ENCODE measurements around the gene DENND10. TPM values are rescaled to one million over a fixed set of nuclear protein-coding genes. Genes with fewer than 3 reads are reported as not detected.
A peak's percentile ranks its signal among the peaks of the same experiment; 100 is the strongest.
"Not testable (repeated sequence)": the region's sequence is repeated elsewhere in the genome, so short reads cannot be mapped to it uniquely, and the experiment has no call there.

The DENND10 gene
- total RNA-seq, 3 donors from 2014 or later: 12.7 to 15.3 (median 13.8) TPM

DNA sequence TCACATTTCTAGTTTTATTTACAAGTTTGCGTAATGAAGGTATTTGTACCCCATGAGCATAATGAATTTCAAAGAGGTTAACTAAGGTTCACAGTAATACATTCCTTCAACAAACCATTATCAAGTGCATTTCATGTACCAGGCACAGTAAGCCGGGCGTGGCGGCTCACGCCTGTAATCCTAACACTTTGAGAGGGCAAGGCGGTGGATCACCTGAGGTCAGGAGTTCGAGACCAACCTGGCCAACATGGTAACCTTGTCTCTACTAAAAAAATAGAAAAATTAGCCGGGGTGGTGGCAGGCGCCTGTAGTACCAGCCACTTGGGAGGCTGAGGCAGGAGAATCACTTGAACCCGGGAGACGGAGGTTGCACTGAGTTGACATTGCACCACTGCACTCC, 19.0 kb upstream of the DENND10 start:
- Mint-ChIP-seq H3K27me3 (ENCODE audit: low read depth) (no peaks in the 10 kb centered on the region), H3K9me3 (no peaks in the 10 kb centered on the region), H3K4me3 (no peak overlapping the region), H3K4me1 (ENCODE audit: low read depth) (peaks cover 21% of the 10 kb centered on the region), H3K36me3 (ENCODE audit: insufficient read depth) (peaks cover 4% of the 10 kb centered on the region)
- ATAC-seq: no peak
- DNase-seq: no peak

DNA sequence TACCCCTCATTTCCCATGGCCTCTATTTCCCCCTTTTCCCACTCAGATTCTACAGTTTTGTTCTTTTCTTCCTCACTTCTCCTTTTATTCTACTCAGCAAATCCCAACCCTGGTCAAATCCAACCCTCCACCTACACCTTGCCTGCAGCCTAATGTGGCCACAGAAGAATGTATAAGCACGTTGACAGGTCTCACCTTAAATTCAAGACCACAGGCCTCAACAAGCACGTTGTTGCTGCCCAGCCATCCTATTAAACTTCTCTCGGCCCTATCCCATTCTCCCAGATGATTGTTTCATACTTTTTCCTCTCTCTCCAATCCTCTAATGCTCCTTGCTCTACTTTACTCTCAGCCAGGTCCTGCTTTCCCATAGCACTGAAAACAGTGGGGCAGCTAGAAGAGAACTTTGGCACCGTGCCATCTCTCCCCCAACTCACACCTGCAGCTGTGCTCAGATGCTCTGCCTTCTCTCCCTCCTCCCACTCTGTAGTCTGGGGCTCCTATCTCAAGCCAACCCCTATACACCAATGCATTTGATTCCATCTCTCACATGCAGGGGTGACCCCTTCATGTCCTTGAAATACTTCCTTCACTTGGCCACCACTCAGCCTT, 16.5 kb upstream of the DENND10 start:
- Mint-ChIP-seq H3K4me1 (ENCODE audit: low read depth) (peaks cover 39% of the 10 kb centered on the region), H3K9me3 (no peaks in the 10 kb centered on the region), H3K27me3 (ENCODE audit: low read depth) (no peaks in the 10 kb centered on the region), H3K36me3 (ENCODE audit: insufficient read depth) (no peaks in the 10 kb centered on the region), H3K4me3 (no peak overlapping the region)
- ATAC-seq (no peak), DNase-seq (no peak)

GRCh38 chr10:119090026-119090795, 13.7 kb upstream of the DENND10 start:
- Mint-ChIP-seq H3K9me3 (no peaks in the 10 kb centered on the region), H3K4me1 (ENCODE audit: low read depth) (peaks cover 44% of the 10 kb centered on the region), H3K36me3 (ENCODE audit: insufficient read depth) (no peaks in the 10 kb centered on the region), H3K27me3 (ENCODE audit: low read depth) (no peaks in the 10 kb centered on the region), H3K4me3 (peak overlapping the region; percentile 53)
- ATAC-seq (peak; percentile 79), DNase-seq (no peak)

- peaks cover 52% of the 10 kb centered on the region for H3K4me1 Mint-ChIP-seq (ENCODE audit: low read depth)
- no peaks in the 10 kb centered on the region for H3K9me3 Mint-ChIP-seq
- H3K4me3 Mint-ChIP-seq: peak overlapping the region; percentile 53
- no peaks in the 10 kb centered on the region for H3K27me3 Mint-ChIP-seq (ENCODE audit: low read depth)
- H3K36me3 Mint-ChIP-seq (ENCODE audit: insufficient read depth): no peaks in the 10 kb centered on the region
- DNase-seq (no peak), ATAC-seq (peak; percentile 74 to 75)
These were observed 12.9 kb upstream of the DENND10 start for GRCh38 chr10:119090968-119091367.

- peaks cover 39% of the 10 kb centered on the region for H3K4me1 Mint-ChIP-seq (ENCODE audit: low read depth)
- H3K9me3 Mint-ChIP-seq: no peaks in the 10 kb centered on the region
- ATAC-seq (peak in 1 of 2 donors; percentile 22), DNase-seq (no peak)
- no peaks in the 10 kb centered on the region for H3K27me3 Mint-ChIP-seq (ENCODE audit: low read depth)
- H3K36me3 Mint-ChIP-seq (ENCODE audit: insufficient read depth): no peaks in the 10 kb centered on the region
- no peak overlapping the region for H3K4me3 Mint-ChIP-seq
These were observed 8.3 kb upstream of the DENND10 start for GRCh38 chr10:119095640-119096039.

- not testable (repeated sequence) for H3K4me3 Mint-ChIP-seq; H3K9me3 Mint-ChIP-seq; ATAC-seq; H3K36me3 Mint-ChIP-seq (ENCODE audit: insufficient read depth); H3K27me3 Mint-ChIP-seq (ENCODE audit: low read depth); DNase-seq
- peaks cover 39% of the 10 kb centered on the region for H3K4me1 Mint-ChIP-seq (ENCODE audit: low read depth)
These were observed 7.1 kb upstream of the DENND10 start for GRCh38 chr10:119096641-119097415.

- H3K36me3 Mint-ChIP-seq (ENCODE audit: insufficient read depth): no peaks in the 10 kb centered on the region
- no peaks in the 10 kb centered on the region for H3K9me3 Mint-ChIP-seq
- H3K4me1 Mint-ChIP-seq (ENCODE audit: low read depth): peaks cover 30% of the 10 kb centered on the region
- H3K4me3 Mint-ChIP-seq: no peak overlapping the region
- no peaks in the 10 kb centered on the region for H3K27me3 Mint-ChIP-seq (ENCODE audit: low read depth)
- no peak for ATAC-seq
- DNase-seq: no peak
These were observed 5.3 kb upstream of the DENND10 start for GRCh38 chr10:119098576-119098975.

DNA sequence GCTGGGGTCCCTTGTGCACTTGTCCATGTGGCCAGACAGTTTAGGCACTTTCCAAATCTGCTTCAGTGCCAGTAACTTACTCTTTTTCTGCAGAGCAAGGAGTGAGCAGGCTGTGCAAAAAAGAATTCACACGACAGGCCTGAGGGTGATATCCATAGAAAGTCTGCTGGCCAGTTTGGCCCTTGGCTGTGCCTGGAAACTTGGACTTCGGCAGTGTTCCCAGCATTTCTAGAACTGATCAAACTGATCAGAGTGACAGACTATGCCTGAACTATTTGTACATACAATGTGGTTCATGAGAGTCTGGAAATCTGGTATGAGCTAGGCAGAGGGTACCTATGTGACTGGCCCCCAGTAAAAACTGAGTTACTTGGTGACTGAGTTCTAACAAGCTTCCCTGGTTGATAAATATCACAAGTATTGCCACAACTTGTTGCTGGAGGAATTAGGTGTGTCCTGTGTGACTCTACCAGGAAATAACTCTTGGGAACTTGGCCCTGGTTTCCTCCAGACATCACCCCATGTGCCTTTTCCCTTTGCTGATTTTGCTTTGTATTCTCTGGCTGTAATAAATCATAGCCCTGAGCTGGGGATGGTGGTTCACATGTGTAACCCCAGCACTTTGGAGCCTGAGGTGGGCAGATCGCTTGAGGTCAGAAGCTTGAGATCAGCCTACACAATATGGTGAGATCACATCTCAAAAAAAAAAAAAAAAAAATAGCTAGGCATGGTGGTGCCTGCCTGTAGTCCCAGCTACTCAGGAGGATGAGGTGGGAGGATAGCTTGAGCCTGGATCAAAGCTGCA, 3.3 kb upstream of the DENND10 start:
- H3K4me3 Mint-ChIP-seq: no peak overlapping the region
- ATAC-seq (no peak), DNase-seq (no peak)
- no peaks in the 10 kb centered on the region for H3K27me3 Mint-ChIP-seq (ENCODE audit: low read depth)
- no peaks in the 10 kb centered on the region for H3K9me3 Mint-ChIP-seq
- H3K36me3 Mint-ChIP-seq (ENCODE audit: insufficient read depth): no peaks in the 10 kb centered on the region
- peaks cover 28% of the 10 kb centered on the region for H3K4me1 Mint-ChIP-seq (ENCODE audit: low read depth)

DNA sequence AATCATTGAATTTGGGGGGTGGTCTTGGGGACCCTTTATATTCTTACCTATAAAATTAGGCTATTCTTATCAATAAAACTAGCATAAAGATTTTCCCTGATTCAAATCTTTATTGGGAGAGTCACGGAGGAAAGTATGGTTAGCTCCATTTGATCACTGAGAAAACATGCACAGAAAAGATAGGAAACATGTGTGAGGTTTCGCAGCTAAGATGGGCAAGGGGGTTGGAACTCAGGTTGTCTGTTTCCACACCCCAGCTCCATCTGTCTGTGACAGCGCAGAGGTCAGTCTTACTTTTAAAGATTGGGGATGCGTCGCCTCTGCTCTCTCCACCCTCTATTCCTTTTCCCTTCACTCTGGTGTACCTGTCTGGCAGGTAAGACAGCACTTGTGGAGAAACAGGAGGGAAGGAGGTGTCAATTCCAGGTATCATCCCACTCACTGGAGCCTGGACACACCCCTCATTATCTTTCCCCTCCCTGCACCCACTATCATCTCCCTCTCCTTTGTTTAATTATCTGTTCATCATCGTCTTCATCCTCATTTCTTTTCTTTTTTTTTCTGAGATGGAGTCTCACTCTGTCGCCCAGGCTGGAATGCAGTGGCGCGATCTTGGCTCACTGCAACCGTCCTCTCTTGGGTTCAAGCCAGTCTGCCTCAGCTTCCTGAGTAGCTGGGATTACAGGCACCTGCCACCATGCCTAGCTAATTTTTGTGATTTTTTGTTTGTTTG, 2.4 kb upstream of the DENND10 start:
- H3K4me3 Mint-ChIP-seq: no peak overlapping the region
- H3K36me3 Mint-ChIP-seq (ENCODE audit: insufficient read depth): no peaks in the 10 kb centered on the region
- no peaks in the 10 kb centered on the region for H3K27me3 Mint-ChIP-seq (ENCODE audit: low read depth)
- H3K9me3 Mint-ChIP-seq: no peaks in the 10 kb centered on the region
- ATAC-seq (no peak), DNase-seq (no peak)
- peaks cover 22% of the 10 kb centered on the region for H3K4me1 Mint-ChIP-seq (ENCODE audit: low read depth)

DNA sequence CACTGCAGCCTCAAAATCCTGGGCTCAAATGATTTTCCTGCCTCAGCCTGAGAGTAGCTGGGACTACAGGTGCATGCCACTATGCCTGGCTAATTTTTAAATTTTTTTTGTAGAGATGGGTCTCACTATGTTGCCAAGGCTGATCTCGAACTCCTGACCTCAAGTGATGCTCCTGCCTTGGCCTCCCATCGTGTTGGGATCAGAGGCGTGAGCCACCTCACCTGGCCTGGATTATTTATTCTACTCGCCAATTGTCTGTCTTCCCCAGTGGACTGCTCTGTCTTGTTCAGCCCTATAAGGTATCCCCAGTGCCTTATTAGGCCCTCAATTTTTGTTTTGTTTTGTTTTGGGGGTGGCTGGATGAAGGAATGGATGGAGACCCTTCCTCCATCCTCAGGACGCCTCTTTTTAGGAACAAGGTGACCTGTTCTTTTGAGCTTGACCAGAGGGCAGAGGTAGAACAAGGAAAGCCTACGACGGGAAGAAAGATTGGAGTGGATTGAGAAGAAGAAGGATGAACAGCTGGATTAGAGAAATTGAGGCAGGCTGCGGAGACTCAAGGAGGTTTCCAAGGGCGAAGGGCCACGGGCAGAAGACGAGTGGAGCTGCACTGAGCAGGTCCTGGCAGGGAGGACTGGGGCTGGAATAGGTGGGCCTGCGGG, 541 bp upstream of the DENND10 start:
- Mint-ChIP-seq H3K4me3 (peak overlapping the region; percentile 74), H3K4me1 (ENCODE audit: low read depth) (peaks cover 22% of the 10 kb centered on the region), H3K9me3 (no peaks in the 10 kb centered on the region), H3K27me3 (ENCODE audit: low read depth) (no peaks in the 10 kb centered on the region), H3K36me3 (ENCODE audit: insufficient read depth) (peaks cover 5% of the 10 kb centered on the region)
- DNase-seq (no peak), ATAC-seq (no peak)

DNA sequence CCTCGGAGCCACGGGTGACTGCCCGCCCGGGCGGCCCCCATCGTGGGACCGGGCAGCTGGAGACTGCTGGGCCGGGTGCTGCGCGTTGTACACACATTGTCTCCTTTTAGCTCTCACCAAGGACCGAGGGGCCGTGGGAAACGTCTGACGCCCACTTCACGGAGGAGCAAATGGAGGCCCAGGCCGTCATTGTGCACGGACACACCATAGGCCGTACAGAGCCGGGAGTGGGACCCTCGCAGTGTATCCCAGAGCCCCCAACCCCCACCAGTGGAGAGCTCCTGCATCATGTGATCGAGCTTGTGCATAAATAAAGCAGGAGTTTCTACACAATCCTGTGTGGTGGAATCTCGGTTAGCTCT, 722 bp downstream of the DENND10 start:
- no peaks in the 10 kb centered on the region for H3K27me3 Mint-ChIP-seq (ENCODE audit: low read depth)
- peaks cover 22% of the 10 kb centered on the region for H3K4me1 Mint-ChIP-seq (ENCODE audit: low read depth)
- DNase-seq (peak; percentile 10), ATAC-seq (no peak)
- H3K9me3 Mint-ChIP-seq: no peaks in the 10 kb centered on the region
- peak overlapping the region; percentile 76 for H3K4me3 Mint-ChIP-seq
- peaks cover 9% of the 10 kb centered on the region for H3K36me3 Mint-ChIP-seq (ENCODE audit: insufficient read depth)

DNA sequence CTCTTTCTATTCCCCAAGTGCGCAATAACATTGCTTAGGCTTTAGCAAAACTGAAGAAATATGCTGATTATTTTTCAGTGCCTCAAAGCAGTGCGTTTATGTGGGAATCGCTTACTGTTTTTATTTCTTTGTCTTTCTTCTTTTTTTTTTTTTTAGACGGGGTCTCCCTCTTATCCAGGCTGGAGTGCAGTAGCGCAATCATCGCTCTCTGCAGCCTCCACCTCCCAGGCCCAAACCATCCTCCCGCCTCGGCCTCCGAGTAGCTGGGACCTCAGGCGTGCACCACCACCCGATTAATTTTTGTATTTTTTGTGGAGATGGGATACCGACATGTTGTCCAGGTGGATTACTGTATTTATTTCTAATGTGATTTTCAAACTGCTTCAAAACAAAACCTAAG, 1.2 kb downstream of the DENND10 start:
- DNase-seq (no peak), ATAC-seq (no peak)
- Mint-ChIP-seq H3K27me3 (ENCODE audit: low read depth) (no peaks in the 10 kb centered on the region), H3K36me3 (ENCODE audit: insufficient read depth) (peaks cover 11% of the 10 kb centered on the region), H3K4me1 (ENCODE audit: low read depth) (peaks cover 22% of the 10 kb centered on the region), H3K4me3 (peak overlapping the region; percentile 76), H3K9me3 (no peaks in the 10 kb centered on the region)

DNA sequence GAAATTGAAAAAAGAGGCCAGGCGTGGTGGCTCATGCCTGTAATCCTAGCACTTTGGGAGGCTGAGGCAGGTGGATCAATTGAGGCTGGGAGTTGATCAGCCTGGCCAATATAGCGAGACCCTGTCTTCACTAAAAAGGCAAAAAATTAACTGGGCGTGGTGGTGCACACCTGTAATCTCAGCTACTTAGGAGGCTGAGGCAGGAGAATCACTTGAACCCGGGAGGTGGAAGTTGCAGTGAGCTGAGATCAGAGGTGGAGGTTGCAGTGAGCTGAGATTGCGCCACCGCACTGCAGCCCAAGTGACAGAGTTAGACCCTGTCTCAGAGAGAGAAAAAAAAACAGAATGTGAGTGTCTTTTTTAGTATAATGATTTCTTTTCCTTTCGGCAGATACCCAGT, 2.0 kb downstream of the DENND10 start:
- Mint-ChIP-seq H3K4me3 (peak overlapping the region; percentile 76), H3K36me3 (ENCODE audit: insufficient read depth) (peaks cover 12% of the 10 kb centered on the region), H3K4me1 (ENCODE audit: low read depth) (peaks cover 19% of the 10 kb centered on the region)
- not testable (repeated sequence) for ATAC-seq; DNase-seq; H3K9me3 Mint-ChIP-seq; H3K27me3 Mint-ChIP-seq (ENCODE audit: low read depth)
